SKM-1 (cell line): ENCODE data around the gene SAPCD2.

ENCODE experiments used
- DNase-seq: peaks from one replicate; lab custom pipeline; 2025; ENCODE audit not compliant: unreplicated experiment; lab: John Stamatoyannopoulos, UW

SAPCD2 gene

DNA sequence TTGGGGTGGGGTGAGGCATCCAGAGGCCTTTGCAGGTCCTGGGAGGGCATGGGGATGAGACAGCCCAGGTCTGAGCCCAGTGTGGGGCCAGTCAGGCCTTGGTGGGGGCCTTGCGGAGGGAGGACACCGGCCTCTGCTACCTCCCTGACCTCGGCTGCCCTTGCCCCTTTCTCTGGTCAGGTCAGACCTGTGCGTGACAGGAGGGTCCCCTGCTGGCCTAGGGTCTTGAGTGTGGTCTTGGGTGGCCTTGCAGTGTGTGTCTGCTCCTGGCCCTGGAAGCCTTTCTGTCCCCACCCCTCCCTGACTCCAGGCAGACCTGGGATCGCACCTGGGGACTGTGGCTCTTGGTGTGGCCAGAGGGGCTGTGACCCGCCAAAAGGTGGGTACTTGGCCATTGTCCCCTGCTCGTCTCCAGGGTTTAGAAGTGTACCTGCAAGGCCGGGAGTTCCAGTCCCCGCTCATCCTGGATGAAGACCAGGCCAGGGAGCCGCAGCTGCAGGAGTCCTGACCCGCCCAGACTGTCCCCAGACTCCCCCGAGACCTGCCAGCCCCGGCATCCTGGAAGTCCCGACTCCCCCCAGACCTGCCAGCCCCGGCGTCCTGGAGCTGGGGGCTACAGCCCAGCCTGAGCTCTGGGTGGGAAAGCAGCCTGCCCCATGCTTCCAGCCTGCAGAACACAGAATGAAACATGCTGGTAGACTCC lies 12.0 kb upstream of the SAPCD2 start:
- DNase-seq = no peak

DNA sequence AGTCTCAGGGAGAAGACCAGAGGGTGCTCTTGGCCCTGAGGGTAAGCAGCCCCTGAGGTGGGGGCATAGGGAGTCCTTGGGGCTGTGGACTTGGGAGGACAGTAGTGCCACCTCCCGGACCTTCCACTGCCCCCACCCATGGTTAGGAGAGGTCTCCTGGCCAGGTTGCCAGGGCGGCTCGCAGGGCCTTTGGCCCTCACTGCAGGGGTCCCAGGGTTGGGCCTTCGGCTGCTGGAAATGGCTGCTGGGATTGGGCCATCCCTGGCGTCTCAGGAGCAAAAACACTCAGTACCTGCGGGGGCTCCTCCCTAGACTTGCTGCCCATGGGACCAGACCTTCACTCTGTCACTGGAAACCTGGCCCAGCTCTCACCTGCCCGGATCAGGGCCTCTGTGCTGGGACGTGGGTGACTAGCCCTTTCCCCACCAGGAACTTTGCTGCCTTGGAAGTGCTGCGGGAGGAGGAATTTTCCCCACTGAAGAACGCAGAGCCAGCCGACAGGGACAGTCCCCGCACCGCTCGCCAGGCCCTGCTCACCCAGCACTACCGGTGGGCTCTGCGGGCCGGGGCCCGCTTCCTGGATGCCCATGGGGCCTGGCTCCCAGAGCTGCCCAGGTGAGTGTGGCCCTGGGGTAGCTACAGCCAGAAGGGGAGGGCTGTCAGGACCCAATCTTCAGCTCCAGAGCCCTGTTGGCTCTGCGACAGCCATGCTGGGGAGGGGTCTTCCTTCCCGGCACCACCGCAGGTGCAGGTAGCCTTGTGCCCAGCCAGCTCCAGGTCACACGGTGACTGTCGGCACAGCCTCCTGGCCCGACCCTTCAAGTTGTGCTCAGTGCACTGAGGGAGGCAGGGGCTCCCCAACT lies 10.1 kb upstream of the SAPCD2 start:
- no peak for DNase-seq

DNA sequence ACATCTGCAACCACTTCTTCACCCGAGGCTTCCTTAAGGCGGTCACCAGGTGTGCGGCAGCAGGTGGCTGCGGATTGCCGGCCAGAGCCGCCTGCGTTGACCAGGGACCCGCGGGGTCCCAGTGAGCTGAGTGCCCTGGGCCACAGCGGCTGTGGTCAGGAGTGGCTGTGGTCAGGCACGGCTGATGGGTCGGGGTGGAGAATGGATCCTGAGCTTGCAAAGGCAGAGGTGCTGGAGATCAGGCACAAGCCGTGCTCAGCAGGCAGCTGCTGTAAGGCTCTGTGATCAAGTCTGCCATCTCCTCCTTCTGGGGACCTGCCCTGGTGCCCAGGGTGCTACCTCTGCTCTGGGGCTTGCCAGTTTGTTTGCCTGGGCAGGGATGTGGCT lies 9.0 kb upstream of the SAPCD2 start:
- DNase-seq = no peak

- no peak for DNase-seq
Measured at GRCh38 chr9:137078701-137079400, 8.5 kb upstream of the SAPCD2 start.

- DNase-seq = no peak
Measured at GRCh38 chr9:137077758-137078693, 7.7 kb upstream of the SAPCD2 start.

- no peak for DNase-seq
Measured at GRCh38 chr9:137077010-137077747, 6.8 kb upstream of the SAPCD2 start, which contains the start of gene UAP1L1. TSS of gene UAP1L1 (plus strand) at chr9:137077517. CDS start at chr9:137077533, 16 bp downstream.

DNA sequence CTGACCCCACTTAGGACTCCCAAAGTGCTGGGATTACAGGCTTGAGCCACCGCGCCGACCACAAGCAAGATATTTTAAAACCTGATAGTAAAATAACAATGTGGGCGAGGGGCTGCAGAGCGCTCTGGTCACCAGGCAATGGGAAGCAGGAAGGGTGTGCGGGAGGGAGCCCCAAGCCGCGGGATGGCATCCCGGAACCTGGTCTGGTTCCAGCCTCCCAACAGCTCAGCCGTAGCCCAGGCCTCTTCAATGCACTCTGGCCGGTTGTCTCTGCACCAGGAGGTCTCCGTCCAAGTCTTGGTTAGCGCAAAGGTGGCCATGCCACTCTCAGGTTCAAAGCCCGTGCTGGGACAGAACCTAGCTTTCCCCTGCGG lies 6.3 kb upstream of the SAPCD2 start:
- DNase-seq = no peak

DNA sequence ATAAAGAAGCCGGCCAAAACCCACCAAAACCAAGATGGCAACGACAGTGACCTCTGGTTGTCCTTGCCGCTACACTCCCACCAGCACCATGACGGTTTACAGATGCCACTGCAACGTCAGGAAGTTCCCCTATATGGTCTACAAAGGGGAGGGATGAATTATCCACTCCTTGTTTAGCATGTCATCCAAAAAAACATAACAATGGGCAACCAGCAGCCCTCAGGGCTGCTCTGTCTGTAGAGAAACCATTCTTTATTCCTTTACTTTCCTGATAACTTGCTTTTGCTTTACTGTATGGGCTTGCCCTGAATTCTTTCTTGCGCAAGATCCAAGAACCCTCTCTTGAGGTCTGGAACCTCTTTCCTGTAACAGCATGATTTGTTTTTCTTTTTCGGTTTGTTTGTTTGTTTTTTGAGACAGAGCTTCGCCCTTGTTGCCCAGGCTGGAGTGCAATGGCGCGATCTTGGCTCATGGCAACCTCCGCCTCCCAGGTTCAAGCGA lies 5.0 kb upstream of the SAPCD2 start:
- DNase-seq = no peak

DNA sequence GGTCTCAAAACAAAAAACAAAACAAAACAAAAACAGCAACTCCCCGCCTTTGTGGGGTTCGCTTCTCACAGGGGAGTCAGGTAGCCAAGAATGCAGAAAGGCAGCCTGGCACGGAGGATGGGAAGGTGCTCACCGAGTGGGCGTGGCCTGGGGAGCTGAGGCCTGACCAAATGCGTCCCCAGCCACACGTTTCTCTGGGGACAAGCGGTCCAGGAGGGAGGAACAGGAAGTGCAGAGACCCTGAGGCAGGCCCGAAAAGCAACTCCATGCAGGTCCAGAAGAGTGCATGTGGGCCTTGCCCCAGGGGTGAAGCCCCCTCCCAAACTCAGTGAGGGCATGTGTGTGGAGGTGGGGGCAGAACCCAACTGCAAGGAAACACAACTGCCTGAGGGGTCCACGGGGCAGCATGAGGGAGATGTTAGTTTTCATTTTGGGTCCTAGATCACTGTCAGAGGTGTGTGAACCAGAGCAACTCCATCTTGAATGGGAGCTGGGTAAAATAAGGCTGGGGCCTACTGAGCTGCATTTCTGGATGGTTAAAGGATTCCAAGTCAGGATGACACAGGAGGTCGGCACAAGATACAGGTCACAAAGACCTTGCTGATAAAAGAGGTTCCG lies 4.4 kb upstream of the SAPCD2 start:
- DNase-seq = no peak

- DNase-seq = no peak
Measured at GRCh38 chr9:137073992-137074399, 3.6 kb upstream of the SAPCD2 start.

- no peak for DNase-seq
Measured at GRCh38 chr9:137071282-137071681, 925 bp upstream of the SAPCD2 start.

GRCh38 chr9:137070906-137071275 lies 534 bp upstream of the SAPCD2 start:
- no peak for DNase-seq

DNA sequence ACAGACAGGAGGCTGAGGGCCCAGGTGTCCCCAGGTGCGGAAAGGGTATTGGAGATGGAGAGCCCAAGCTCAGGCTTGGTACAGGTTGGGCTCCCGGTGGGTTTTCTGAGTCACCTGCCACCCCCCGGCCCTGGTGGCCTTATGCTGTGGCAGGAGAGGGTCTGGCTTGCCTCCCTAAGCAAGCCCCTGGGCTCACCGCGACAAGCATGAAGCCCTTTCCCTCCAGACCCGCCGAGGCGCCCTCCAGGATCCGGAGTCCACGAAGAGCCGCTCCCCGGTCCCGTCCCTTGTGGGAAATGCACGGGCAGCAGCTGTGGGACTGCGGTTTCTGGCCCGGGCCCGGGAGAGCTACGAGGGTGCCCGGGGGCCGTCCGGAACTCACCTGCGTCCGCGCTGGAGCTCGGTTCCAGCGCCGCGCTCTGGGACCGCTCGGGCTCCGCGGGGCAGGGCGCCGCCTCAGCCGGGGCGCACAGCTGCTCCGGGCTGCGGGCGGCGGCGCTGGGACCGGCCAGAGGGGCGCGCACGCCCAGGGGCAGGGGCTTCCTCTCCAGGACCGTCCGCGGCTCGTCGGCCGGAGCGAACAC lies 757 bp downstream of the SAPCD2 start:
- DNase-seq = no peak

- no peak for DNase-seq
Measured at GRCh38 chr9:137068539-137069507, 1.5 kb downstream of the SAPCD2 start.

GRCh38 chr9:137067860-137068538 lies 2.4 kb downstream of the SAPCD2 start:
- DNase-seq = peak; percentile 51

DNA sequence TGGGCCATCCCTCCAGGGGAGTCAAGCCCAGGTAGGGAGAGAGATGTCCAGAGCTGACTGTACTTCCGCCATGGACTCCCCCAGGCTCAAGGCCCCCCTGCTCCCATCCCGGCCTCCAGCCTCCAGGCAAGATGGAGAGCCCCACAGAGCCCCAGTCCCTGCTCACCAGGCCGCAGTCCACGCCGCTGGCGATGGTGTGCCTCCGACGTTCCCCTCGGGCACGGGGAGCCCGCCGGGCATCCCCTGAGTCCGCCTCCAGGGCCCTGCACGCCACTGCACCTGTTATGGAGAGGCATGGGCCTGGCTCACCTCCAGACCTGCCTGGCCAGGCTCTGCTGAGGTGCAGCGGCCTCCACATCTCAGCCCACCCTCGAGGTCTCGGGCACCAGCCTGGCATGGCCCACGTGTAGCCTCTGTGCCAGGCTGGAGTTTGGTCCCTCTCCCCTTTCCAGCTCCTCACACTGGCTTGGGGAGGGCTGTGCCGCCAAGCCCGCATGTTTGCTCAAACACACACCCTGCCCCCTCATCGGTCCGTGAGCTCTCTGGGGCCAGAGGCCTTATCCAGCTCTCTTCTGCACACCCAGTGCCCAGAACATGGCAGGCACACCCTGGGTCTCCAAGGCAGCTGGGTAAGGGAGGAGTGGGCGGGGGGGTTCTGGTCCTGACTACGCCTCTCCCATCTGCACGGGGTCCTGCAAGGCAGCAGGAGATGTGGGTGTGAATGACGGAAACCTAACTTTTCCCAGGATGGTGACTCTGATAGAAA lies 4.1 kb downstream of the SAPCD2 start:
- no peak for DNase-seq
